GM21723 (cell line): ENCODE results near the gene NAB2.
"Not testable (repeated sequence)": the region's sequence is repeated elsewhere in the genome, so short reads cannot be mapped to it uniquely, and the experiment has no call there.

ENCODE experiments used
- ATAC-seq: cut with Tn5 transposase; IDR thresholded peaks from one replicate; pipeline ENCODE4 v1.9.1; 2021; ENCODE audit warnings: mild to moderate bottlenecking, moderate library complexity; ENCODE audit not compliant: unreplicated experiment

The NAB2 gene

GRCh38 chr12:57063991-57064685 lies 24.8 kb upstream of the NAB2 start:
- ATAC-seq = peak; percentile 90

- no peak for ATAC-seq
Measured at GRCh38 chr12:57066245-57066644, 22.7 kb upstream of the NAB2 start.

- ATAC-seq = peak; percentile 82
Measured at GRCh38 chr12:57069523-57069922, 19.4 kb upstream of the NAB2 start.

- ATAC-seq = no peak
Measured at GRCh38 chr12:57072661-57073060, 16.3 kb upstream of the NAB2 start.

GRCh38 chr12:57073566-57074450 lies 15.1 kb upstream of the NAB2 start:
- ATAC-seq = not testable (repeated sequence)

- ATAC-seq = peak; percentile 96
Measured at GRCh38 chr12:57078519-57079404, 10.2 kb upstream of the NAB2 start, which contains the start of gene NEMP1. TSS of gene NEMP1 (minus strand) at chr12:57078791. CDS start at chr12:57078745, 46 bp downstream.

- no peak for ATAC-seq
Measured at GRCh38 chr12:57079821-57080220, 9.1 kb upstream of the NAB2 start.

GRCh38 chr12:57080855-57081254 lies 8.1 kb upstream of the NAB2 start:
- ATAC-seq = no peak

- ATAC-seq = no peak
Measured at GRCh38 chr12:57085999-57086492, 2.9 kb upstream of the NAB2 start.

- no peak for ATAC-seq
Measured at GRCh38 chr12:57086493-57087009, 2.4 kb upstream of the NAB2 start.

- peak; percentile 35 for ATAC-seq
Measured at GRCh38 chr12:57087010-57087690, 1.8 kb upstream of the NAB2 start.

- peak; percentile 41 for ATAC-seq
Measured at GRCh38 chr12:57087691-57088353, 1.1 kb upstream of the NAB2 start.

GRCh38 chr12:57089271-57090245 lies 644 bp downstream of the NAB2 start:
- no peak for ATAC-seq

- no peak for ATAC-seq
Measured at GRCh38 chr12:57090490-57090889, 1.6 kb downstream of the NAB2 start.

GRCh38 chr12:57090924-57091637 lies 2.2 kb downstream of the NAB2 start:
- ATAC-seq = no peak

GRCh38 chr12:57091638-57092528 lies 3.0 kb downstream of the NAB2 start:
- ATAC-seq = no peak

- ATAC-seq = no peak
Measured at GRCh38 chr12:57092529-57092862, 3.6 kb downstream of the NAB2 start.
